Spleen (tissue), 11 donors: Measurements from ENCODE around the gene PCED1A. TPM values are rescaled to one million over a fixed set of nuclear protein-coding genes. Genes with fewer than 3 reads are reported as not detected.

Experiments
- DNase-seq: peaks from one replicate; pipeline ENCODE4 v3.0.0-alpha.2; 2020
- H3K27ac ChIP-seq, 8 donors: fragments of 200-600 bp; sonication (generic) in 7 of 8; 1 replicate in 4 of 8; 2 replicates in 4 of 8; pipeline versions ENCODE4 v1.5.0 to v1.8.0; 2016 to 2021; ENCODE audit warnings: inconsistent platforms in 4 of 8, mild to moderate bottlenecking in 4 of 8, moderate library complexity in 1 of 8
- H3K27me3 ChIP-seq, 7 donors: fragments of 200-600 bp; sonication (generic) in 6 of 7; replicated peaks in 1 of 7; 1 replicate in 4 of 7; 2 replicates in 3 of 7; pipeline versions ENCODE4 v1.5.0 to v1.8.0; 2016 to 2021; ENCODE audit warnings: inconsistent platforms in 3 of 7, mild to moderate bottlenecking in 1 of 7
- H3K36me3 ChIP-seq, 6 donors: fragments of 200-600 bp; sonication (generic) in 5 of 6; 1 replicate in 4 of 6; 2 replicates in 2 of 6; pipeline versions ENCODE4 v1.5.0 to v1.8.0; 2016 to 2021; ENCODE audit warnings: inconsistent platforms in 2 of 6
- H3K4me1 ChIP-seq, 6 donors: fragments of 200-600 bp; sonication (generic) in 5 of 6; 1 replicate in 3 of 6; 2 replicates in 3 of 6; pipeline versions ENCODE4 v1.5.0 to v1.8.0; 2016 to 2021; ENCODE audit warnings: inconsistent platforms in 3 of 6
- H3K4me3 ChIP-seq, 8 donors: fragments of 200-600 bp; sonication (generic) in 7 of 8; 1 replicate in 4 of 8; 2 replicates in 4 of 8; pipeline versions ENCODE4 v1.5.0 to v1.8.0; 2016 to 2021; ENCODE audit warnings: inconsistent platforms in 4 of 8, mild to moderate bottlenecking in 4 of 8, moderate library complexity in 2 of 8
- H3K9me3 ChIP-seq, 8 donors: fragments of 200-600 bp; sonication (generic) in 7 of 8; 1 replicate in 4 of 8; 2 replicates in 4 of 8; pipeline versions ENCODE4 v1.5.0 to v1.8.0; 2016 to 2021; ENCODE audit warnings: inconsistent platforms in 4 of 8
- POLR2A ChIP-seq, 3 donors: fragments of 450-650 bp; IDR thresholded peaks; one replicate each; pipeline ENCODE4 v1.5.1; 2017; ENCODE audit warnings: antibody characterized with exemption in 3 of 3, mild to moderate bottlenecking in 1 of 3
- POLR2AphosphoS5 ChIP-seq, 3 donors: sonication (generic); formaldehyde crosslinking; IDR thresholded peaks; one replicate each; pipeline ENCODE4 v1.5.1; 2017; ENCODE audit warnings: antibody characterized with exemption in 3 of 3
- WGBS, 5 donors: extraction: QIAGEN DNeasy Blood & Tissue Kit in 3 of 5; methylation state at CpG; one replicate each; pipeline versions ENCODE4 v1.1.5 to v1.1.7; 2013 to 2018; 5-methylcytosine and 5-hydroxymethylcytosine counted together
- intact Hi-C: fragments of 100-400 bp; cut with DNase I; formaldehyde crosslinking; loops from one replicate; pipeline ENCODE4 v1.15.0; 2023; ENCODE audit warnings: low total_unique reads
- polyA plus RNA-seq, 3 donors: library from polyadenylated mRNA; stranded (reverse); fragments of 200-250 nt; gene quantifications; one replicate each; pipeline ENCODE4 v1.2.1, GENCODE V29; 2013
- total RNA-seq, 7 donors: library from RNA; depleted of rRNA in 3 of 7; stranded (reverse); fragments of >200 nt in 3 of 7; fragmentation: NEBNext Ultra II Directional in 4 of 7; extraction: Animal tissue kit (Norgen Biotek cat#: 25700) in 4 of 7; gene quantifications; one replicate each; pipeline versions ENCODE4 v1.1.0 to v1.2.1, GENCODE V29; 2016 to 2021
- TF ChIP-seq, protein P1 (sequence below), 11 experiments: fragments of 200-600 bp in 7 of 11; fragments of 450-650 bp in 4 of 11; sonication (generic) in 4 of 11; IDR thresholded peaks in 8 of 11; conservative IDR thresholded peaks in 3 of 11; 1 replicate in 7 of 11; 2 replicates in 4 of 11; pipeline versions ENCODE4 v1.4.0 to v1.8.0; 2016 to 2021; ENCODE audit warnings: antibody characterized with exemption in 11 of 11, inconsistent platforms in 4 of 11, mild to moderate bottlenecking in 1 of 11
- donor health status: healthy with polysubstance abuse.
- donor health status: DM: no; HTN: no; CAD: no; lungs with moderate emphysema.
- donor health status: DM: no; HTN: no; CAD: no.
- donor health status: Bipolar disorder and iron deficiency.
- donor health status: healthy.
- donor health status: DM: no; HTN: no; CAD: no.
- donor health status: DM: yes; HTN: yes; CAD: no.

PCED1A gene
- total and polyA plus RNA-seq, 10 donors, result 38.2 to 165 (median 56.9) TPM

DNA sequence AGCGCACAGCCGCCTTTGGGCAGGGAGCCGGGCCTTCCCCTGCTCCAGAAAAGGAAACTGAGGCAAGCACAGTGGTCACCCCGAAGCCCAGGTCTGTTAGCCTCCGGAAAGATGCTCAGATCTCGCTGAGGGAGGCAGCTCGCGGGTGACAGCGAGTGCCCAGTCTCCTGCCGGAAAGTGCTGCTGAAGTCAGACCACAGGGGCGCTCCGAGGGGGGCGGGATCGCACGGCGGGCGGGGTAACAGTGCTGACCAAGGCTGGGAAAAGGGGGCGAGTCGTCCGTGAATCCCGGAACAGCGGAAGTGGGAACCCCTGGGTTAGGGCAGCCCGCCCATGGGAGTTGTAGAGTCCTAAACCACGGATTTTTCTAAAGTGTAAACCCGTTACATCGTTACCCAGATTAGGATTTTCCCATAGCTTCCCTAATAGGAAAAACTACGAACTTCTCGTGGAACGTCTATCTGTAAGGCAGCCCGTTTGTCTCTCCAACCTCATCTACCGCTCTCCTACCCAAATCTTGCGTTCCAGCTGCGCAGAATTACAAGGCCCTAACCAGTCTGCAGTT, 594 bp upstream of the PCED1A start:
- intact Hi-C loops, result no loop called here
- TF ChIP-seq, protein P1, sequence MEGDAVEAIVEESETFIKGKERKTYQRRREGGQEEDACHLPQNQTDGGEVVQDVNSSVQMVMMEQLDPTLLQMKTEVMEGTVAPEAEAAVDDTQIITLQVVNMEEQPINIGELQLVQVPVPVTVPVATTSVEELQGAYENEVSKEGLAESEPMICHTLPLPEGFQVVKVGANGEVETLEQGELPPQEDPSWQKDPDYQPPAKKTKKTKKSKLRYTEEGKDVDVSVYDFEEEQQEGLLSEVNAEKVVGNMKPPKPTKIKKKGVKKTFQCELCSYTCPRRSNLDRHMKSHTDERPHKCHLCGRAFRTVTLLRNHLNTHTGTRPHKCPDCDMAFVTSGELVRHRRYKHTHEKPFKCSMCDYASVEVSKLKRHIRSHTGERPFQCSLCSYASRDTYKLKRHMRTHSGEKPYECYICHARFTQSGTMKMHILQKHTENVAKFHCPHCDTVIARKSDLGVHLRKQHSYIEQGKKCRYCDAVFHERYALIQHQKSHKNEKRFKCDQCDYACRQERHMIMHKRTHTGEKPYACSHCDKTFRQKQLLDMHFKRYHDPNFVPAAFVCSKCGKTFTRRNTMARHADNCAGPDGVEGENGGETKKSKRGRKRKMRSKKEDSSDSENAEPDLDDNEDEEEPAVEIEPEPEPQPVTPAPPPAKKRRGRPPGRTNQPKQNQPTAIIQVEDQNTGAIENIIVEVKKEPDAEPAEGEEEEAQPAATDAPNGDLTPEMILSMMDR (IDR thresholded peaks at IDR 0.05 in 8 of 11, conservative IDR thresholded peaks at IDR 0.05 in 3 of 11), result no peak
- TF ChIP-seq POLR2A (IDR thresholded peaks at IDR 0.05) (no peak), POLR2AphosphoS5 (IDR thresholded peaks at IDR 0.05) (no peak)
- 8 to 12% (median 9%) methylated on average over 22 to 33 of the region's 33 CpGs for WGBS, 5 donors

DNA sequence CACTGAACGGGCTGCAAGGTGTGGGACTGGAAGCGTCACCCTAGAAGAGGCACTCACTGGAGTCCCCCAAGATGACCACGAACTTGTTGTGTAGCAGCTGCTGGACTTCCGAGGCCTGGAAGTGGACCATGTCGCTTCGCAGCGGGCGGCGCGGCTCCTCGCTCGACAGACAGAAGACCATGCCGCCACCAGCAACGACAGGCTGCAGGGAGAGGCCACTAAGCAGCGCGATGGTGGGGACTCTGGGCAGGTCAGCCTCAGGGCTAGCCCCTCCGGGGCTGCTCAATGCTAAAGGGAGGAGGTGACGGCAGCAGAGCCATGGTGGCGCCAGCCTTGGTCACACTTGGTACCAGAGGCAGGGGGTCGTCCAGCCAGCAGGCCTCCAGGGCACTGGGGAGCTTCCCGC, 720 bp downstream of the PCED1A start:
- no peaks in the 10 kb centered on the region for H3K9me3 ChIP-seq
- H3K36me3 ChIP-seq, result peaks cover 0 to 48% (median 3%) of the 10 kb centered on the region in 6 donors
- TF ChIP-seq POLR2AphosphoS5 (IDR thresholded peaks at IDR 0.05) (no peak), POLR2A (IDR thresholded peaks at IDR 0.05) (no peak)
- TF ChIP-seq, protein P1 (IDR thresholded peaks at IDR 0.05 in 8 of 11, conservative IDR thresholded peaks at IDR 0.05 in 3 of 11), result no peak
- peaks cover 8 to 45% (median 32%) of the 10 kb centered on the region in 6 donors for H3K4me1 ChIP-seq
- intact Hi-C loops, result no loop called here
- H3K27me3 ChIP-seq, result no peaks in the 10 kb centered on the region
- WGBS, 5 donors, result 86 to 96% (median 89%) methylated on average over 16 to 21 of the region's 21 CpGs
- peak overlapping the region; percentile 73 to 98 (median 96) for H3K4me3 ChIP-seq
- no peak for DNase-seq
- peak overlapping the region; percentile 89 to 97 (median 96) for H3K27ac ChIP-seq

More for the DNA sequence above, 594 bp upstream of the PCED1A start:
- H3K4me1 ChIP-seq, result peaks cover 8 to 45% (median 32%) of the 10 kb centered on the region in 6 donors
- DNase-seq, result peak; percentile 90
- H3K27me3 ChIP-seq, result no peaks in the 10 kb centered on the region
- peak overlapping the region; percentile 89 to 97 (median 96) for H3K27ac ChIP-seq
- peak overlapping the region; percentile 73 to 98 (median 96) for H3K4me3 ChIP-seq
- H3K36me3 ChIP-seq, result peaks cover 0 to 36% (median 3%) of the 10 kb centered on the region in 6 donors
- H3K9me3 ChIP-seq, result no peaks in the 10 kb centered on the region

DNA sequence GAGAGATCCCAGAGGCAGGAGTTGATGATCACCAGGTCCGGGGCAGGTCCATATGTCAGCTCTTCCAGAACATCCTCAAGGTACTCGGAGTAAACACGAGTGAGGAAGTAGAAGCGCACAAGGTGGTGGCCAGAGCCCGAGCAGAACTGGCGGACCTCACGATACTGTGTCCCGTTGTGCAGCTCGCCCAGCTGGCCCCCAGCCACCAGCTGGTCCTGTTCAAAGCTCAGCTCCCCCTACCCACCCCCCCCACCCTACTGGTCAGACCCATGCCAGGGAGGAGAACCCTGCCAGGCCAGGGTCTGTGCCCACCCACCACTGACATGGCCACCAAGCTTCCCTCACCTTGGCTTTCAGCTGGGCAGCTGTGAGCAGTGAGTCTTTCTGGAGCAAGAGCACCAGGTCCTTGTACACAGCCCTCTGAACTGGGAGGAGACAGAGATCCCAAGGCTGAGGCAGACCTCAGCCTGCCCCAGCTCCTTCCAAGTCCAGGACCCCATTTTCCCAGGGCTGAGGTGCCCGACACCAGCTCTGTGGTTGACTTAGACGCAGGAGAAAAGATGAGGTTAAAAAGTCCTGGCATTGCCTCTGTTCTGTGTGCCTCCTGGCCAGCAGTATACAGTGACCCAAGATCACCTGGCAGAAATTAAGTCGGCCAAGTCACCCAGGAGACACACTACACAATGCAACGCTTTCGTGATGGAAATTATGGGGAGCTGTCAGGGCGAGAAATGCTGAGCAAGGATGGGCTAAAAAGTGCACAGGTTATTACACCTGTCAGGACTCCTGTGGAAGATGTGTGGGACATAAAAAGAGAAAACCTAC, 1.4 kb downstream of the PCED1A start:
- peaks cover 8 to 45% (median 32%) of the 10 kb centered on the region in 6 donors for H3K4me1 ChIP-seq
- WGBS, 5 donors, result 93 to 98% (median 96%) methylated on average over 14 to 15 of the region's 15 CpGs
- intact Hi-C loops, result no loop called here
- H3K27ac ChIP-seq, result no peak overlapping the region
- DNase-seq, result no peak
- peak overlapping the region in 1 of 8 donors; percentile 84 for H3K4me3 ChIP-seq
- TF ChIP-seq, protein P1 (IDR thresholded peaks at IDR 0.05 in 8 of 11, conservative IDR thresholded peaks at IDR 0.05 in 3 of 11), result no peak
- no peaks in the 10 kb centered on the region for H3K9me3 ChIP-seq
- no peaks in the 10 kb centered on the region for H3K27me3 ChIP-seq
- peaks cover 0 to 46% (median 3%) of the 10 kb centered on the region in 6 donors for H3K36me3 ChIP-seq
